ENCODE measurements around the gene RPL39L. TPM values are rescaled to one million over a fixed set of nuclear protein-coding genes. Genes with fewer than 3 reads are reported as not detected.

The RPL39L gene
- total and polyA plus RNA-seq, 9 donors: 8.5 to 15.7 (median 12.3) TPM

DNA sequence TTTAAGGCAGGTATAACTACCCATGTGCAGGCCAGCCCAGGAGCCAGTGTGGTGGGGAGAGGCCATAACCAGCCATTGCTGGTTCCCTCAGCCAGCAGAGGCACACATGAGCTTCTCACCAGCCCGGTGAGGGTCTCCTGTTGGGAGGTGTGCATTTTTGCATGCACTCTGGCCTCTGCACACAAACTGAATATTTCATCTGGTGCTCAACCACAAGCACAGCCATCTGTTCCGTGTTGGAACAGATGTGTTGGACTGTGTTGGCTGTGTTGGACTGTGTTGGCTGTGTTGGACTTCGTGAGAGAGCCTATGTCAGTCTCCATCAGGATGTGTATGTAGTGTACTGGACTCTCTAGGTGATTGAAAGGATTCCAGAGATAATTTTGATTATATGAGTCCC, 67.2 kb downstream of the RPL39L start:
- no peak overlapping the region for H3K27ac ChIP-seq (ENCODE audit: low read length)
- H3K4me1 ChIP-seq (ENCODE audit: control insufficient read depth, insufficient read depth, low read length): no peaks in the 10 kb centered on the region
- 20% methylated on average over 1 of the region's 3 CpGs for WGBS (ENCODE audit: insufficient coverage)
- DNase-seq: peak; percentile 82
- peaks cover 2% of the 10 kb centered on the region for H3K9me3 ChIP-seq (replicated peaks; ENCODE audit: control insufficient read depth, low read depth, low read length)
- no peaks in the 10 kb centered on the region for H3K27me3 ChIP-seq (ENCODE audit: control insufficient read depth, insufficient read depth, low read length)
- no peak overlapping the region for H3K4me3 ChIP-seq (ENCODE audit: low read length)
- peaks cover 8% of the 10 kb centered on the region for H3K36me3 ChIP-seq (ENCODE audit: control insufficient read depth, insufficient read depth, low read length)

Other genes with a start within 250 kb of the RPL39L start
- gene ST6GAL1, start 209.0 kb downstream of the RPL39L start, total RNA-seq: 9.4 TPM
- 10 to 100 TPM in 7 of 8 donors, 1 to 10 TPM in 1; 9.7 to 17.3 (median 13.0) TPM for gene ST6GAL1, start 209.0 kb downstream of the RPL39L start, polyA plus RNA-seq (ENCODE audit: insufficient read depth in 1 of 8, insufficient read length in 8 of 8, low replicate concordance in 1 of 8)
- gene RTP1, start 58.0 kb upstream of the RPL39L start, total RNA-seq: 0.04 TPM
- under 1 TPM in 3 of 8 donors, not detected in 5; 0.14 to 0.45 (median 0.21) TPM for gene RTP1, start 58.0 kb upstream of the RPL39L start, polyA plus RNA-seq (ENCODE audit: insufficient read depth in 1 of 8, insufficient read length in 8 of 8, low replicate concordance in 1 of 8)
- 8.2 TPM for gene MASP1, start 152.2 kb upstream of the RPL39L start, total RNA-seq
- 10 to 100 TPM in 2 of 8 donors, 1 to 10 TPM in 6; 3.2 to 12.7 (median 7.4) TPM for gene MASP1, start 152.2 kb upstream of the RPL39L start, polyA plus RNA-seq (ENCODE audit: insufficient read depth in 1 of 8, insufficient read length in 8 of 8, low replicate concordance in 1 of 8)
- 0.27 TPM for gene RTP4, start 228.9 kb upstream of the RPL39L start, total RNA-seq
- gene RTP4, start 228.9 kb upstream of the RPL39L start, polyA plus RNA-seq (ENCODE audit: insufficient read depth in 1 of 8, insufficient read length in 8 of 8, low replicate concordance in 1 of 8): under 1 TPM in 7 of 8 donors, not detected in 1; 0.11 to 0.97 (median 0.21) TPM

All from muscle of leg (tissue), 11 donors.